Spleen (tissue), 7 donors: Measurements from ENCODE around the gene FLACC1.

Source experiments
- POLR2A ChIP-seq, 3 donors: fragments of 450-650 bp; IDR thresholded peaks; one replicate each; pipeline ENCODE4 v1.5.1; 2017; ENCODE audit warnings: antibody characterized with exemption in 3 of 3, mild to moderate bottlenecking in 1 of 3
- POLR2AphosphoS5 ChIP-seq, 3 donors: sonication (generic); formaldehyde crosslinking; IDR thresholded peaks; one replicate each; pipeline ENCODE4 v1.5.1; 2017; ENCODE audit warnings: antibody characterized with exemption in 3 of 3
- TF ChIP-seq, protein P1 (sequence below), 11 experiments: fragments of 200-600 bp in 7 of 11; fragments of 450-650 bp in 4 of 11; sonication (generic) in 4 of 11; IDR thresholded peaks in 8 of 11; conservative IDR thresholded peaks in 3 of 11; 1 replicate in 7 of 11; 2 replicates in 4 of 11; pipeline versions ENCODE4 v1.4.0 to v1.8.0; 2016 to 2021; ENCODE audit warnings: antibody characterized with exemption in 11 of 11, inconsistent platforms in 4 of 11, mild to moderate bottlenecking in 1 of 11
- donor health status: DM: no; HTN: no; CAD: no; lungs with moderate emphysema.
- donor health status: DM: no; HTN: no; CAD: no.
- donor health status: DM: no; HTN: no; CAD: no.

DNA sequence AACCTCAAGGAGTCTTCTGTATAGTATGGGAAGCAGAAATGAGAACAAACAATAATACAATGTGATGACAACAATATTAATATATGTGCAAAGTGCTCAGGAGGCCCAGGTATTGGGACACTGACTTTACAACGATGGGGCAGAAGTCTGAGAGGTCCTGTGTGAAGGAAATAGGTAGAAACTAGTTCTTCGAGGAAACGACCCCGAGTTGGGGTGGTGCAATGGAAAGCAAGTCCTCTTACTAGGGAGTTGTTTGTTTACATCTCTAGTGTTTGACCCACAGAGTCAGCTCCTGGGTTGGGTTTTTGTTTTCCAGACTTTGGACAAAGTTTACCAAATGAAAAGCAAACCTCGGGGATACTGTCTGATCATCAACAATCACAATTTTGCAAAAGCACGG is 80.6 kb downstream of the FLACC1 start:
- TF ChIP-seq, protein P1, sequence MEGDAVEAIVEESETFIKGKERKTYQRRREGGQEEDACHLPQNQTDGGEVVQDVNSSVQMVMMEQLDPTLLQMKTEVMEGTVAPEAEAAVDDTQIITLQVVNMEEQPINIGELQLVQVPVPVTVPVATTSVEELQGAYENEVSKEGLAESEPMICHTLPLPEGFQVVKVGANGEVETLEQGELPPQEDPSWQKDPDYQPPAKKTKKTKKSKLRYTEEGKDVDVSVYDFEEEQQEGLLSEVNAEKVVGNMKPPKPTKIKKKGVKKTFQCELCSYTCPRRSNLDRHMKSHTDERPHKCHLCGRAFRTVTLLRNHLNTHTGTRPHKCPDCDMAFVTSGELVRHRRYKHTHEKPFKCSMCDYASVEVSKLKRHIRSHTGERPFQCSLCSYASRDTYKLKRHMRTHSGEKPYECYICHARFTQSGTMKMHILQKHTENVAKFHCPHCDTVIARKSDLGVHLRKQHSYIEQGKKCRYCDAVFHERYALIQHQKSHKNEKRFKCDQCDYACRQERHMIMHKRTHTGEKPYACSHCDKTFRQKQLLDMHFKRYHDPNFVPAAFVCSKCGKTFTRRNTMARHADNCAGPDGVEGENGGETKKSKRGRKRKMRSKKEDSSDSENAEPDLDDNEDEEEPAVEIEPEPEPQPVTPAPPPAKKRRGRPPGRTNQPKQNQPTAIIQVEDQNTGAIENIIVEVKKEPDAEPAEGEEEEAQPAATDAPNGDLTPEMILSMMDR (IDR thresholded peaks at IDR 0.05 in 8 of 11, conservative IDR thresholded peaks at IDR 0.05 in 3 of 11) = no peak
- TF ChIP-seq POLR2A (IDR thresholded peaks at IDR 0.05) (no peak), POLR2AphosphoS5 (IDR thresholded peaks at IDR 0.05) (no peak)
